B cell (primary cell): Measurements from ENCODE around the gene PCDH9.

Experiments used
- CTCF ChIP-seq: fragments of 200-600 bp; IDR thresholded peaks from one replicate; pipeline ENCODE4 v1.8.0; 2022; ENCODE audit warnings: antibody characterized with exemption, mild to moderate bottlenecking
- EZH2 ChIP-seq: IDR thresholded peaks from 2 replicates; pipeline ENCODE4 v1.6.1; 2012; ENCODE audit warnings: borderline replicate concordance, low read depth, mild to moderate bottlenecking, moderate library complexity, low read length; ENCODE audit not compliant: insufficient read depth, poor library complexity, severe bottlenecking

DNA sequence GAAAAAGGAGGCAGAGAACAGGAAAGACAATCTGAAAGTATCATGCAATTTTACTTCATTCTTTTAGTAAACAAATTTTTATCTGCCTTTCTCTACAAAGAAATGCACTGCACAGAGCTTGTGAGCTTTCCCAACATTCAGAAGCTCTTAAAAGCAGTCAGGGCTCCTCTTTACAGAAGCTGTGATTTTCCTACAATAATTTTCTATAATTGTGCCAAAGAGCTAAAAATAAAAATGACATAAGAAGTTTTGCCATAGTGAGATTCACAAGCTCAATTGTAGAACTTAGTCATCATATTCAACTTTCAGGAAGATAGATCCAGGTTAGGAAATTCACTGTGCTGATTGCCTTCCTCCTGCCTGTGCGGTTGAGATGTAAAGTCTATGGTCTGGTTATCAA, 341.4 kb downstream of the PCDH9 start:
- no peak for TF ChIP-seq CTCF
- TF ChIP-seq EZH2 = no peak
